Measurements from ENCODE around the gene OBP2A.

- no peak for TF ChIP-seq CTCF (IDR thresholded peaks at IDR 0.05; ENCODE audit: extremely low read depth in 1 of 2, insufficient read depth in 1 of 2, low read depth in 1 of 2, low read length in 2 of 2)
- no peak for TF ChIP-seq EZH2 (IDR thresholded peaks at IDR 0.05; ENCODE audit: borderline replicate concordance, low read depth, low read length, severe bottlenecking)
- no peak for TF ChIP-seq POLR2AphosphoS5 (IDR thresholded peaks at IDR 0.05; ENCODE audit: insufficient read depth, low read depth, low read length)
Measured at GRCh38 chr9:135565141-135565628, 19.3 kb downstream of the OBP2A start.
